HG03103 (cell line): ENCODE results near the gene RGS14.
A peak's percentile ranks its signal among the peaks of the same experiment; 100 is the strongest.
"Not testable (repeated sequence)": the region's sequence is repeated elsewhere in the genome, so short reads cannot be mapped to it uniquely, and the experiment has no call there.

Experiments used
- ATAC-seq: cut with Tn5 transposase; IDR thresholded peaks from one replicate; pipeline ENCODE4 v1.9.1; 2021; ENCODE audit warnings: low read depth; ENCODE audit not compliant: unreplicated experiment

Gene RGS14

GRCh38 chr5:177344891-177345290 is 12.8 kb upstream of the RGS14 start:
- no peak for ATAC-seq

GRCh38 chr5:177346820-177347219 is 10.9 kb upstream of the RGS14 start:
- ATAC-seq: no peak

- no peak for ATAC-seq
Measured at GRCh38 chr5:177347699-177348098, 10.0 kb upstream of the RGS14 start.

- no peak for ATAC-seq
Measured at GRCh38 chr5:177349362-177349647, 8.4 kb upstream of the RGS14 start.

- ATAC-seq: no peak
Measured at GRCh38 chr5:177349762-177350161, 8.0 kb upstream of the RGS14 start.

- ATAC-seq: no peak
Measured at GRCh38 chr5:177350776-177351391, 6.8 kb upstream of the RGS14 start.

GRCh38 chr5:177351392-177352329 is 6.1 kb upstream of the RGS14 start, which contains the start of gene LMAN2:
Gene LMAN2 (minus strand): TSS chr5:177351668. CDS start chr5:177351647, 21 bp downstream.
- ATAC-seq: peak; percentile 95

GRCh38 chr5:177353093-177353492 is 4.6 kb upstream of the RGS14 start:
- ATAC-seq: no peak

- ATAC-seq: no peak
Measured at GRCh38 chr5:177354256-177354655, 3.5 kb upstream of the RGS14 start.

- ATAC-seq: no peak
Measured at GRCh38 chr5:177354711-177355110, 3.0 kb upstream of the RGS14 start.

GRCh38 chr5:177355162-177355867 is 2.4 kb upstream of the RGS14 start:
- no peak for ATAC-seq

- ATAC-seq: no peak
Measured at GRCh38 chr5:177355868-177356168, 1.9 kb upstream of the RGS14 start.

- no peak for ATAC-seq
Measured at GRCh38 chr5:177356746-177357145, 978 bp upstream of the RGS14 start.

- no peak for ATAC-seq
Measured at GRCh38 chr5:177357146-177357458, 622 bp upstream of the RGS14 start.

- no peak for ATAC-seq
Measured at GRCh38 chr5:177358370-177358819, 671 bp downstream of the RGS14 start.

GRCh38 chr5:177359451-177359851 is 1.7 kb downstream of the RGS14 start:
- no peak for ATAC-seq

- ATAC-seq: no peak
Measured at GRCh38 chr5:177359860-177360259, 2.1 kb downstream of the RGS14 start.

GRCh38 chr5:177360740-177361139 is 3.0 kb downstream of the RGS14 start:
- ATAC-seq: not testable (repeated sequence)

GRCh38 chr5:177361418-177362291 is 3.9 kb downstream of the RGS14 start:
- ATAC-seq: no peak

- no peak for ATAC-seq
Measured at GRCh38 chr5:177362292-177362609, 4.5 kb downstream of the RGS14 start.
